Activated gamma-delta T cell treated with Interleukin-2 at 50 U/mL for 16 hours (primary cell): Measurements from ENCODE around the gene SMAD6.
"Not testable (repeated sequence)": the region's sequence is repeated elsewhere in the genome, so short reads cannot be mapped to it uniquely, and the experiment has no call there.

ENCODE experiments used
- DNase-seq: peaks from one replicate; pipeline ENCODE4 v3.0.0-alpha.2; 2020

The SMAD6 gene

GRCh38 chr15:66677336-66677735, 24.7 kb upstream of the SMAD6 start:
- no peak for DNase-seq

GRCh38 chr15:66679061-66679656, 22.9 kb upstream of the SMAD6 start:
- DNase-seq, result no peak

GRCh38 chr15:66679657-66680108, 22.4 kb upstream of the SMAD6 start:
- DNase-seq, result no peak

- DNase-seq, result no peak
These were observed 21.5 kb upstream of the SMAD6 start for GRCh38 chr15:66680502-66680901.

GRCh38 chr15:66681395-66681794, 20.6 kb upstream of the SMAD6 start:
- DNase-seq, result no peak

GRCh38 chr15:66682246-66682645, 19.8 kb upstream of the SMAD6 start:
- DNase-seq, result no peak

- no peak for DNase-seq
These were observed 19.2 kb upstream of the SMAD6 start for GRCh38 chr15:66682865-66683264.

GRCh38 chr15:66684136-66684681, 17.8 kb upstream of the SMAD6 start:
- DNase-seq, result no peak

- no peak for DNase-seq
These were observed 16.3 kb upstream of the SMAD6 start for GRCh38 chr15:66685638-66686150.

GRCh38 chr15:66690912-66691311, 11.1 kb upstream of the SMAD6 start:
- not testable (repeated sequence) for DNase-seq

GRCh38 chr15:66691727-66692126, 10.3 kb upstream of the SMAD6 start:
- no peak for DNase-seq

- DNase-seq, result no peak
These were observed 9.6 kb upstream of the SMAD6 start for GRCh38 chr15:66692391-66692790.

GRCh38 chr15:66692808-66693596, 9.0 kb upstream of the SMAD6 start:
- DNase-seq, result no peak

- no peak for DNase-seq
These were observed 5.3 kb upstream of the SMAD6 start for GRCh38 chr15:66696770-66697169.

- DNase-seq, result no peak
These were observed 3.6 kb upstream of the SMAD6 start for GRCh38 chr15:66698318-66698961.

- no peak for DNase-seq
These were observed 3.1 kb upstream of the SMAD6 start for GRCh38 chr15:66698971-66699370.

GRCh38 chr15:66700412-66700801, 1.6 kb upstream of the SMAD6 start:
- no peak for DNase-seq

- DNase-seq, result peak; percentile 79
These were observed 1.1 kb upstream of the SMAD6 start for GRCh38 chr15:66700802-66701421.

GRCh38 chr15:66701422-66702034, 508 bp upstream of the SMAD6 start:
- DNase-seq, result peak; percentile 30

- DNase-seq, result no peak
These were observed 927 bp downstream of the SMAD6 start for GRCh38 chr15:66702787-66703539.

- no peak for DNase-seq
These were observed 1.5 kb downstream of the SMAD6 start for GRCh38 chr15:66703540-66703941.
